ENCODE results near the gene PCBP3.

GRCh38 chr21:45926281-45926680 is 282.8 kb downstream of the PCBP3 start:
- TF ChIP-seq POLR2A (IDR thresholded peaks at IDR 0.05) (no peak), CTCF (IDR thresholded peaks at IDR 0.05) (no peak)
